ENCODE data around the gene CCDC117.

CCDC117 gene

GRCh38 chr22:28766628-28767027 lies 5.9 kb upstream of the CCDC117 start:
- intact Hi-C loops (cut with DNase I), result no loop called here

GRCh38 chr22:28768701-28769393 lies 3.6 kb upstream of the CCDC117 start:
- intact Hi-C loops (cut with DNase I), result no loop called here
- no peak for DNase-seq

More at GRCh38 chr22:28766628-28767027, 5.9 kb upstream of the CCDC117 start:
- no peak for DNase-seq

- no peak for DNase-seq
- intact Hi-C loops (cut with DNase I), result no loop called here
These were observed 3.0 kb upstream of the CCDC117 start for GRCh38 chr22:28769394-28770085.

DNA sequence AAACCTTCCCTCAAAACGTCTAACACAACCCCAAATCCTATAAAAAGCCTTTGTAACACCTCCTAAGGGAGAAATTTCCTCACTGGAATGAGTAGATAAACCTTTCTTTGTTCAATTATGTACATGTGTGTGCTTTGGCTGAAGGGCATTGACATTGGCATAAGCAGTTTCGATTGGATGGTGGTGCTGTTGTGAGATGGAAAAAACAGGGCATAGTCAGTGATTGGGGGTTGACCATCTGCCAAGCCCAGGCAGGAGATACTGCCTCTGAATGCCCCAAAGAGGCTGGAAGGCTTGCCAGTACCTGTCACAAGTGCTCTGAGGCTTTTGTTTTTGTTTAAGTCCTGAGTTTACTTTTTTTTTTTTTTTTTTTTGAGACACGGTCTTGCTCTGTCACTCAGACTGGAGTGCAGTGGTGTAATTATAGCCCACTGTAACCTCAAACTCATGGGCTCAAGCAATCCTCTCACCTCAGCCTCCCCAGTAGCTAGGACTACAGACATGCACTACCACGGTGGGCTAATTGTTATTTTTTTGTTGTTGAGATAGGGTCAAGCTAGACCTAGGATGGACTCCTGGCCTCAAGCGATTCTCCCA lies 1.2 kb upstream of the CCDC117 start:
- intact Hi-C loops (cut with DNase I), result no loop called here
- no peak for DNase-seq

- no peak for DNase-seq
- intact Hi-C loops (cut with DNase I), result no loop called here
These were observed 969 bp downstream of the CCDC117 start for GRCh38 chr22:28773461-28773867.

DNA sequence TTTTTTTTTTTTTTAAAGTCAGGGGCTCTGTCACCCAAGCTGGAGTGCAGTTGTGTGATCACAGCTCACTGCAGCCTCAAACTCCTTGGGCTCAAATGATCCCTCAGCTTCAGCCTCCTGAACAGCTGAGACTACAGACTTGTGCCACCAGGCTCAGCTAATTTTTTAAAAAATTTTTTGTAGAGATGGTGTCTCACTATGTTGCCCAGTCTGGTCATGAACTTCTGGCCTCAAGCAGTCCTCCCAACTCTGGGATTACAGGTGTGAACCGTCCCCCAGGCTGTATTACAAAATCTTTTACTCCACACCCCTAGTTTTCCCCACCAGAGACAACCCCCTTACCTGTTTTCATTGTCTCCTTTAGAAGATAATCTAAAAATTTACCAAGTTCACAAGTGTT lies 1.9 kb downstream of the CCDC117 start:
- intact Hi-C loops (cut with DNase I), result no loop called here
- no peak for DNase-seq

DNA sequence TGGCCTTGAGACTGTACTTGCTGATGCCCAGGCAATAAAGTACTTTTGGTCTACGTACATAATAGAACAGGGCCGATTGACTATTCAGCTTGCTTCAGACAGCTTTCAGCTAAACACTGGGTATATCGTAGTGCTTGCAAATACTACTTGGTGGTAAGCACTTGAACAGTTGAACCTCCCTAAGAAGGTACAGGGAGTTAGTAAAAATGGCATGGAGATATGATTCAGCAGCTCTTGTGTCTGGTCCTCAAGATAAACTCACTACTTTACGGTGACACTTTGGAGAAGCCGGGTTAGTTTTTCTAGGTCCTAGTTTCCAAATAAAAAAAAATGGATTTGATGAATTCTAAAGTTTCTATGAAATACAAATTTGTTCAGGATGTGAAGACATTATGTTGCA lies 7.3 kb downstream of the CCDC117 start:
- intact Hi-C loops (cut with DNase I), result no loop called here
- no peak for DNase-seq

- intact Hi-C loops (cut with DNase I), result no loop called here
These were observed 7.8 kb downstream of the CCDC117 start for GRCh38 chr22:28780296-28780695.

DNA sequence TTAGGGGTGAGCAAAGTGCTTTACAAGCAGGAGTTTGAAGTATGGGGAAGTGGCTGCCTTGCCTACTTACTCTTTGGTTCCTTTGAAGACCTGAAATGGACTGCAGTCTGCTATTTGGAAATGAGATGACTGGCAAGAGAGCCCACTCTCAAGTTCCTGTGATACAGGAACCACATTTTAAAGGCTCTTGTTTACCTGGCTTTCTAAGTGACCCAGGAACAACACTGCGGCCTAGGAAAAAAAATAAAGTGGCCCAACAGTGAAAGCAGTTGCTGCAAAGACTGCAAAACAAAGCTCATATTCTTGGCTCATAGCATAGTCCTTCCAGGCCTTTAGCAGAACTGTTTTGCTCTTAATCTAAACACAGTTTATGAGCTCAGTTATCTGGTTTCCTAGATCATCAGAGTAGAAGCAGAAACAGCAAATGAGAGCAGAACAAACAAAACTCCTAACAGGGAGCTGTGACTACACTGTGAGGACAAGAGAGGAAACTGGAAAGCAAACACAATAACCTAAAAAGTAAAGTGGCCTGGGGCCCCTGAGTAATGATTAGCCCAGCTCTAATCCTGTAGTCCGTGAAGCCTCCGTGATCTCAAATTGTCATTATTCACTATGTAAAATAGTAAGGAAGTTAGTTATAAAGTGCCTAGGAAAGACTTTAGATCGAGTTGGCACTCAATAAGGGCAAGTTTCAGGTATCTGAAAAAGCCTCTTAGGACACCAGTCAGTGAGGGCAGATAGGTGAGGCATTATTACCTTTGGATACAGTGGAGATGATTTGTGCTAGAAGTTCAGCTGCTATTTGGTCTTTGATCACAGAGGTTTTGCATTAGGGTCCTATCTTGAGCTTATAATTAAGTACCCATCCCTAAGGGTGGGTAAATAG lies 11.5 kb downstream of the CCDC117 start:
- intact Hi-C loops (cut with DNase I), result no loop called here
- DNase-seq, result no peak

More at GRCh38 chr22:28780296-28780695, 7.8 kb downstream of the CCDC117 start:
- DNase-seq, result no peak

- intact Hi-C loops (cut with DNase I), result no loop called here
- no peak for DNase-seq
These were observed 16.1 kb downstream of the CCDC117 start for GRCh38 chr22:28788601-28789000.

DNA sequence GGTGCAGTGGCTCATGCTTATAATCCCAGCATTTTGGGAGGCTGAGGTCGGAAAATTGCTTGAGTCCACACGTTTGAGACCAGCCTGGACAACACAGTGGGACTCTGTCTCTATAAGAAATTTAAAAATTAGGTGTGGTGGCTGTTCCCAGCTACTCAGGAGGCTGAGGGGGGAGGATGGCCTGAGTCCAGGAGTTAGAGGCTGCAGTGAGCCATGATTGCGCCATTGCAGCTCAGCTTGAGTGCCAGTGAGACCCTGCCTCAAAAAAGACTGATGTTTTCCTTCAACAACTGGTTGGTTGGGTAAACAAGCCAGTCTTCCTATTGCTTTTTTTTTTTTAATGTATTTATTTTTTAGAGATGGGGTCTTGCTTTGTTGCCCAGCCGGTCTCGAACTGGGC lies 18.6 kb downstream of the CCDC117 start:
- no peak for DNase-seq
- intact Hi-C loops (cut with DNase I), result no loop called here

GRCh38 chr22:28791841-28792490 lies 19.5 kb downstream of the CCDC117 start:
- intact Hi-C loops (cut with DNase I), result no loop called here
- no peak for DNase-seq

- intact Hi-C loops (cut with DNase I), result no loop called here
These were observed 20.2 kb downstream of the CCDC117 start for GRCh38 chr22:28792491-28793383.

GRCh38 chr22:28793976-28794584 lies 21.6 kb downstream of the CCDC117 start:
- no peak for DNase-seq
- intact Hi-C loops (cut with DNase I), result no loop called here

More at GRCh38 chr22:28792491-28793383, 20.2 kb downstream of the CCDC117 start:
- no peak for DNase-seq

DNA sequence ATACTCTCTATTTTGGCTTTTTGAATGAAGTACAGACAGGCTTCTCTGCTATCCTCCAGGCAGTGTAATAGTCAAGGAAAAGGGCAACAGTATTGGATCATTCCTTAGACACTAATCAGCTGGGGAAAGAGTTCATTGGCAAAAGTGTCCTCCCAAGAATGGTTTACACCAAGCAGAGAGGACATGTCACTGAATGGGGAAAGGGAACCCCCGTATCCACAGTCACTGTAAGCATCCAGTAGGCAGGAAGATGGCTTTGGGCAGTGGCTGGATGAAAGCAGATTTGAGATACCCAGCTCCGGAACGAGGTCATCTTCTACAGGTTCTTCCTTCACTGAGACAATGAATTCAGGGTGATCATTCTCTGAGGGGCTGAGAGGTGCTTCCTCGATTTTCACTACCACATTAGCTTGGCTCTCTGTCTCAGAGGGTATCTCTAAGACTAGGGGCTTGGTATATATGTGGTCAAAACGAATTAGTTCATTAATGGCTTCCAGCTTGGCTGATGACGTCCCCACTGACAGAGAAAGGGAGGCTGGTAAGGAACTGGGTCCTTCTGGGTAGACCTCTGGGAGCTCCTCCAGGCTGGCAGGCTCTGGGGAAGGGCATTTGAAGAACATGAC lies 22.7 kb downstream of the CCDC117 start:
- DNase-seq, result no peak
- intact Hi-C loops (cut with DNase I), result no loop called here

DNA sequence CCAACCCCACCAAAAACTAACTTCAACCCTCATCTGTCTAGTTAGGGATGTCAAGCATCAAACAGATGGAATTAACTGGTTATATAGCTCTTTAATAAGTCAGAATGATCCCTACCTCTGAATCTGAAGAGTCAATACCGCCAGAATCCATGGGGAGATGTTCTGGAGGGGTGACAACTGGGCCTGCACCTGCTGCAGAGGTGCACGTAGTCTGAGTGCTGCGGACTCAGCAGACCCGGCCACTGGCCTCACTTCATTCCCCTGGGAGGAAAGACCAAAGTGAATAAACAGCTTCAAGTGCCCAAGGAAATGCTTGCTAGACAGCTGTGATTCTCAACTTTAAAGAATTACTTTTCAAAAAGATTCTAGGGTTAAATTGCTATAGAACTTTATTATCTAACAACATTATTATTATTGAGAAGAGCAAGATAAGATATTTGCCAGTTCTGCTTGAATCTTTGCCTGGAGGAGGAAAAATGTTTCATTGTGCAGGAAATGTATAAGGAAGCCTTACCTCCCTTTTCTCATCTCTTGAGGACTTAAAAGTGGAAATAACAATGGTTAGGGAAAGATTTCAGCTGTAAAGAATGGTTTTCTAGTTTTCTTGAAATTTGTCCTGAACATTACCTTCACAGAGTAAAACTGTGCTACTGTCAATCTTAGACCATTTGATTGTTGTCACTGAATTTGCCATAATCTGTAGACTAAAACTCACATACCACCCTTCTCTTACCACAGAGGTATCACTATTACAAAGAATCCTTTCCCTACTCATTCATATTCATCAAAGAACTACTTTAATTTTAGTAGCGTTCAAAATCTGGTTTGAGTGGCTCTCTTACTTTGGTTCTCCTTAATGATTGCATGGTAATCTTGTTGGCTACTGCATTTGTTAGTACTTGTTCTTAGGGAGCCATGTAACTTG lies 23.7 kb downstream of the CCDC117 start:
- no peak for DNase-seq
- intact Hi-C loops (cut with DNase I), result no loop called here

All from head of caudate nucleus (tissue), 42 donors.